Measurements from ENCODE around the gene NTM. TPM values are rescaled to one million over a fixed set of nuclear protein-coding genes. Genes with fewer than 3 reads are reported as not detected.

NTM gene
- total RNA-seq, 1 experiment from 2014 or later: 0.73 TPM

DNA sequence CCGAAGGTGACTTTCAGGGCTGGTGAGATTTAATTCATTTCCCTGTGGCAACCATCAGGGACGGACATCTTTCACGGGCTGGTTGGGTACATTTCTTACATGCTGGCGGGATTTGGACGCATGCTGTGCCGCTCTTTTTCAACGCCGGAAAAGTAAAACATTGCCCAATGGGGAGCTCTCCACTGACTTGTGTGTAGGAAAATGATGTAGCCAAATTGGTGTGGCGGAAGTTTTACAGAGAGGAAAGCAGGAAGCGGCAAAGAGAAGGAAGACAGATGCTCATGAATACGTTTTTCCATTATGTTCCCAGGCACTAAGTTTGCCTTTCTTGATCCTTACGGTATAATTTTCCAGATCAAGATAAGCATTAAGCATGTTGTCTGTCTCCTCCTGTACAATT, 375.8 kb downstream of the NTM start:
- CTCF ChIA-PET: no interaction called here
- intact Hi-C loops (cut with micrococcal nuclease; ENCODE audit: unreplicated experiment): loop anchor here (5.0 kb wide), 2 partner anchors 59 to 1316 kb away; no protein-coding TSS in a partner anchor

DNA sequence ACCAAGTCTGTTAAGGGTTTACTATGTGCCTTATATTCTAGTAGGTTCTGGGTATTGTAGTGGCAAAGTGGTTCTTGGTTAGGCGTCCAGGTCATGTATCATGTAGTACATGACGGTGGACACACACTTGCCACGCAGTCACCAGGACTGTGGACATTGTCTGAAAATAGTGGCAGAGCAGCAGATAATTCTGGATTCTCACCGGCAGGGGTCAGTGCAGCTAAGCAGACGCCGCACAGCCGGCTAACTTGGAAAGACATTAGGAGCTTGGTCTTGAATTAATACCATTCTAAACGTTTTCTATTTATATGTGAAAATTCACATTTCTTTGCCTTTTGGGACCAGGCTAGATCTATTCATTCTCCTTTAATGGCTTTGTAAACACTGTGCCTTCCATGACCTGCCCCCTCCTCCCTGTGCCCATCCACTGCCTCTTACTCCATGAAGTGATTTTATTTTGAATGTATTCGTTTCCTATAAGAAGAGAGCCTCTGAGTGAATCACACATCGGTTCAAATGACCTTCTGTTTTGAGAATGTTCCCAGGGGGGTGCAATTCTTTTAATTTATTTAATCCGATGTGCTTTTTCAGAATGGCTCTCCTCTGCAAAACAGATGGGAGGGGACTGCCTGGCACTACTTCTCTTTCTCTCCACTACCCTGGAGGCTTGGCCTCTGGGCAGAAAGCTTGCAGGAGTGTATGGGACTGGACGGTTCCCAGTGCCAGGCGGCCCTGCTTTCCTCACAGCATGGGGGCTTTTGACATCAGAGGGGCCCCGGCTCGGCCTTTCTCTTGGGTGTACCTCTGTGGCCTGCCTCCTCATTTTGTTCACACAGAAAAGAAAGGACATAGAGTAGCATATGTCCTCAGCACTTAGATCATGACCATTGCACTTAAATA, 378.0 kb downstream of the NTM start:
- H3K27me3 Mint-ChIP-seq (ENCODE audit: insufficient read depth, unreplicated experiment): peaks cover 6% of the 10 kb centered on the region
- Histone ChIP-seq H3K27me3 (replicated peaks; ENCODE audit: control insufficient read depth, insufficient read depth, low read length) (no peaks in the 10 kb centered on the region), H3K9me3 (peaks cover 6% of the 10 kb centered on the region; the same call in 1 of the 2 replicates), H3K36me3 (ENCODE audit: control insufficient read depth, insufficient read depth, low read length) (no peaks in the 10 kb centered on the region), H3K4me1 (no peaks in the 10 kb centered on the region), H3K4me3 (ENCODE audit: low read depth, low read length) (no peak overlapping the region)
- ChIA-PET POLR2A (no interaction called here), CTCF (interaction anchor here (0.6 to 1.6 kb wide), 3 partner anchors 12 to 110 kb away, joined by 3 to 10 read pairs (median 3); no protein-coding TSS in a partner anchor)
- H3K9me3 Mint-ChIP-seq (ENCODE audit: unreplicated experiment): no peaks in the 10 kb centered on the region
- H3K27ac Mint-ChIP-seq (ENCODE audit: unreplicated experiment): no peak overlapping the region
- TF ChIP-seq, protein P1, sequence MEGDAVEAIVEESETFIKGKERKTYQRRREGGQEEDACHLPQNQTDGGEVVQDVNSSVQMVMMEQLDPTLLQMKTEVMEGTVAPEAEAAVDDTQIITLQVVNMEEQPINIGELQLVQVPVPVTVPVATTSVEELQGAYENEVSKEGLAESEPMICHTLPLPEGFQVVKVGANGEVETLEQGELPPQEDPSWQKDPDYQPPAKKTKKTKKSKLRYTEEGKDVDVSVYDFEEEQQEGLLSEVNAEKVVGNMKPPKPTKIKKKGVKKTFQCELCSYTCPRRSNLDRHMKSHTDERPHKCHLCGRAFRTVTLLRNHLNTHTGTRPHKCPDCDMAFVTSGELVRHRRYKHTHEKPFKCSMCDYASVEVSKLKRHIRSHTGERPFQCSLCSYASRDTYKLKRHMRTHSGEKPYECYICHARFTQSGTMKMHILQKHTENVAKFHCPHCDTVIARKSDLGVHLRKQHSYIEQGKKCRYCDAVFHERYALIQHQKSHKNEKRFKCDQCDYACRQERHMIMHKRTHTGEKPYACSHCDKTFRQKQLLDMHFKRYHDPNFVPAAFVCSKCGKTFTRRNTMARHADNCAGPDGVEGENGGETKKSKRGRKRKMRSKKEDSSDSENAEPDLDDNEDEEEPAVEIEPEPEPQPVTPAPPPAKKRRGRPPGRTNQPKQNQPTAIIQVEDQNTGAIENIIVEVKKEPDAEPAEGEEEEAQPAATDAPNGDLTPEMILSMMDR (IDR thresholded peaks at IDR 0.05; ENCODE audit: insufficient read depth in 1 of 2, low read depth in 1 of 2, low read length in 1 of 2, severe bottlenecking in 1 of 2, unreplicated experiment in 1 of 2): peak; percentile 86 to 92
- intact Hi-C loops (cut with micrococcal nuclease; ENCODE audit: unreplicated experiment): loop anchor here (5.0 kb wide), 2 partner anchors 61 to 1314 kb away; no protein-coding TSS in a partner anchor
- H3K36me3 Mint-ChIP-seq (ENCODE audit: insufficient read depth, unreplicated experiment): no peaks in the 10 kb centered on the region
- no TSS peak for BruUV-seq (replicated peaks)
- no peaks in the 10 kb centered on the region for H3K4me1 Mint-ChIP-seq (ENCODE audit: low read depth, unreplicated experiment)
- peak; percentile 58 to 72 for DNase-seq
- H3K4me3 Mint-ChIP-seq (ENCODE audit: unreplicated experiment): no peak overlapping the region

More for the DNA sequence above, 375.8 kb downstream of the NTM start:
- peaks cover 6% of the 10 kb centered on the region for H3K27me3 Mint-ChIP-seq (ENCODE audit: insufficient read depth, unreplicated experiment)
- H3K9me3 Mint-ChIP-seq (ENCODE audit: unreplicated experiment): no peaks in the 10 kb centered on the region
- H3K27ac Mint-ChIP-seq (ENCODE audit: unreplicated experiment): no peak overlapping the region
- DNase-seq: no peak
- H3K36me3 Mint-ChIP-seq (ENCODE audit: insufficient read depth, unreplicated experiment): no peaks in the 10 kb centered on the region
- Histone ChIP-seq H3K36me3 (ENCODE audit: control insufficient read depth, insufficient read depth, low read length) (no peaks in the 10 kb centered on the region), H3K27me3 (replicated peaks; ENCODE audit: control insufficient read depth, insufficient read depth, low read length) (no peaks in the 10 kb centered on the region), H3K9me3 (no peaks in the 10 kb centered on the region), H3K4me3 (ENCODE audit: low read depth, low read length) (no peak overlapping the region), H3K4me1 (no peaks in the 10 kb centered on the region)
- no TSS peak for BruUV-seq (replicated peaks)
- POLR2A ChIA-PET: no interaction called here
- TF ChIP-seq, protein P1 (IDR thresholded peaks at IDR 0.05; ENCODE audit: insufficient read depth in 1 of 2, low read depth in 1 of 2, low read length in 1 of 2, severe bottlenecking in 1 of 2, unreplicated experiment in 1 of 2): no peak
- H3K4me3 Mint-ChIP-seq (ENCODE audit: unreplicated experiment): no peak overlapping the region
- H3K4me1 Mint-ChIP-seq (ENCODE audit: low read depth, unreplicated experiment): no peaks in the 10 kb centered on the region

DNA sequence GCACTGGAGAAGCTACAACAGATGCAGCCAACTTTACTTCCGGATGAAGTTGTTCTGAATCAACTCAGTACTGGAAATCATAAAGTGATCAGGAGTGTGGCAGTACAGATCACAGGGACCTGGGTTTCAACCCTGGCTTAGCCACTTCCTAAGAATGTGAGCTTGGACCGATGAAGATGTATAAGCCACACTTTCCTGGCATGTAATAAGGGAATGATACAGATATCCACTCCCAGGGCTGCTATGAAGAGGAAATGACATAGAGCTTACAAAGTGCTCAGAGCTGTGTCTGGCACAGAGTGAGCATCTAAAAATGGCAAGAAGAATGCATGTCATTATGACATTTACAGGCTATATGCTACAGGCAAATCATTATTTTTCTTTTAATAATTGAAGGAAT, 378.7 kb downstream of the NTM start:
- Mint-ChIP-seq H3K9me3 (ENCODE audit: unreplicated experiment) (no peaks in the 10 kb centered on the region), H3K27ac (ENCODE audit: unreplicated experiment) (no peak overlapping the region), H3K4me1 (ENCODE audit: low read depth, unreplicated experiment) (no peaks in the 10 kb centered on the region), H3K27me3 (ENCODE audit: insufficient read depth, unreplicated experiment) (peaks cover 6% of the 10 kb centered on the region), H3K4me3 (ENCODE audit: unreplicated experiment) (no peak overlapping the region), H3K36me3 (ENCODE audit: insufficient read depth, unreplicated experiment) (no peaks in the 10 kb centered on the region)
- Histone ChIP-seq H3K36me3 (ENCODE audit: control insufficient read depth, insufficient read depth, low read length) (no peaks in the 10 kb centered on the region), H3K4me3 (ENCODE audit: low read depth, low read length) (no peak overlapping the region), H3K4me1 (no peaks in the 10 kb centered on the region), H3K9me3 (peaks cover 6% of the 10 kb centered on the region; the same call in 1 of the 2 replicates), H3K27me3 (replicated peaks; ENCODE audit: control insufficient read depth, insufficient read depth, low read length) (no peaks in the 10 kb centered on the region)
- BruUV-seq (replicated peaks): no TSS peak
- TF ChIP-seq, protein P1 (IDR thresholded peaks at IDR 0.05; ENCODE audit: insufficient read depth in 1 of 2, low read depth in 1 of 2, low read length in 1 of 2, severe bottlenecking in 1 of 2, unreplicated experiment in 1 of 2): no peak
- intact Hi-C loops (cut with micrococcal nuclease; ENCODE audit: unreplicated experiment): loop anchor here (5.0 kb wide), 2 partner anchors 62 to 1313 kb away; no protein-coding TSS in a partner anchor
- ChIA-PET CTCF (no interaction called here), POLR2A (no interaction called here)
- no peak for DNase-seq

All from Caco-2 (cell line).